HG02623 (cell line): ENCODE data around the gene MEOX2.

Experiments used
- ATAC-seq: cut with Tn5 transposase; IDR thresholded peaks from one replicate; pipeline ENCODE4 v1.9.1; 2021; ENCODE audit warnings: moderate library complexity; ENCODE audit not compliant: unreplicated experiment

The MEOX2 gene

GRCh38 chr7:15566476-15566875 is 120.0 kb downstream of the MEOX2 start:
- no peak for ATAC-seq

GRCh38 chr7:15561835-15562234 is 124.6 kb downstream of the MEOX2 start, which contains the start of gene AGMO:
Gene AGMO (minus strand): TSS chr7:15562015.
- ATAC-seq = no peak
